Lower lobe of right lung (tissue), 2 donors: ENCODE data around the gene PHF21A. TPM values are rescaled to one million over a fixed set of nuclear protein-coding genes. Genes with fewer than 3 reads are reported as not detected.

Experiments used
- ATAC-seq, 2 donors: fragments of 200-7000 bp; cut with Tn5 transposase; one replicate each; pipeline ENCODE4 v1.9.1; 2020 to 2022; ENCODE audit warnings: mild to moderate bottlenecking in 2 of 2, moderate library complexity in 2 of 2
- DNase-seq: peaks from one replicate; pipeline ENCODE4 v3.0.0-alpha.2; 2020
- H3K27ac ChIP-seq: fragments of 200-600 bp; one replicate; pipeline ENCODE4 v1.8.0; 2022
- H3K27me3 ChIP-seq: fragments of 200-600 bp; one replicate; pipeline ENCODE4 v1.8.0; 2022; ENCODE audit warnings: low read depth
- H3K36me3 ChIP-seq: fragments of 200-600 bp; one replicate; pipeline ENCODE4 v1.8.0; 2022; ENCODE audit warnings: mild to moderate bottlenecking
- H3K4me1 ChIP-seq: fragments of 200-600 bp; one replicate; pipeline ENCODE4 v1.8.0; 2022
- H3K4me3 ChIP-seq: fragments of 200-600 bp; one replicate; pipeline ENCODE4 v1.8.0; 2022; ENCODE audit warnings: mild to moderate bottlenecking
- H3K9me3 ChIP-seq: fragments of 200-600 bp; one replicate; pipeline ENCODE4 v1.8.0; 2022
- CTCF ChIP-seq: fragments of 200-600 bp; IDR thresholded peaks from one replicate; pipeline ENCODE4 v1.8.0; 2022; ENCODE audit warnings: antibody characterized with exemption, mild to moderate bottlenecking
- intact Hi-C: fragments of 100-400 bp; cut with DNase I; formaldehyde crosslinking; loops from one replicate; pipeline ENCODE4 v1.11.0; 2022
- total RNA-seq: library from RNA; stranded (reverse); fragmentation: NEBNext Ultra II Directional; extraction: Animal tissue kit (Norgen Biotek cat#: 25700); gene quantifications from one replicate; pipeline ENCODE4 v1.2.1, GENCODE V29; 2021
- donor health status: DM: no; HTN: yes; CAD: no; lungs with severe emphysema.

The PHF21A gene
- total RNA-seq, 1 donor from 2014 or later: 48.4 TPM

- intact Hi-C loops: no loop called here
- no peaks in the 10 kb centered on the region for H3K27me3 ChIP-seq
- ATAC-seq (no peak), DNase-seq (no peak)
- H3K36me3 ChIP-seq: no peaks in the 10 kb centered on the region
- no peak for TF ChIP-seq CTCF
- peaks cover 68% of the 10 kb centered on the region for H3K4me1 ChIP-seq
- no peaks in the 10 kb centered on the region for H3K9me3 ChIP-seq
- no peak overlapping the region for H3K27ac ChIP-seq
- H3K4me3 ChIP-seq: no peak overlapping the region
Observed at GRCh38 chr11:46116007-46116711, 5.1 kb downstream of the PHF21A start.

- intact Hi-C loops: no loop called here
- H3K27me3 ChIP-seq: no peaks in the 10 kb centered on the region
- peaks cover 68% of the 10 kb centered on the region for H3K4me1 ChIP-seq
- DNase-seq (no peak), ATAC-seq (no peak)
- H3K9me3 ChIP-seq: no peaks in the 10 kb centered on the region
- H3K4me3 ChIP-seq: no peak overlapping the region
- H3K36me3 ChIP-seq: no peaks in the 10 kb centered on the region
- no peak for TF ChIP-seq CTCF
- H3K27ac ChIP-seq: peak overlapping the region; percentile 5
Observed at GRCh38 chr11:46114961-46115360, 6.3 kb downstream of the PHF21A start.

GRCh38 chr11:46114378-46114777 is 6.9 kb downstream of the PHF21A start:
- no peak overlapping the region for H3K4me3 ChIP-seq
- DNase-seq: no peak
- peaks cover 68% of the 10 kb centered on the region for H3K4me1 ChIP-seq
- peak overlapping the region; percentile 5 for H3K27ac ChIP-seq
- TF ChIP-seq CTCF: no peak
- no peaks in the 10 kb centered on the region for H3K9me3 ChIP-seq
- intact Hi-C loops: no loop called here
- H3K36me3 ChIP-seq: no peaks in the 10 kb centered on the region
- H3K27me3 ChIP-seq: no peaks in the 10 kb centered on the region
- ATAC-seq: no peak

GRCh38 chr11:46112961-46113607 is 8.2 kb downstream of the PHF21A start:
- intact Hi-C loops: no loop called here
- DNase-seq (no peak), ATAC-seq (peak; percentile 86 to 95)
- H3K9me3 ChIP-seq: no peaks in the 10 kb centered on the region
- peaks cover 56% of the 10 kb centered on the region for H3K4me1 ChIP-seq
- TF ChIP-seq CTCF: no peak
- H3K27me3 ChIP-seq: no peaks in the 10 kb centered on the region
- H3K27ac ChIP-seq: no peak overlapping the region
- no peaks in the 10 kb centered on the region for H3K36me3 ChIP-seq
- H3K4me3 ChIP-seq: no peak overlapping the region

- intact Hi-C loops: no loop called here
- Histone ChIP-seq H3K27me3 (no peaks in the 10 kb centered on the region), H3K9me3 (no peaks in the 10 kb centered on the region), H3K36me3 (no peaks in the 10 kb centered on the region), H3K4me3 (no peak overlapping the region), H3K4me1 (peaks cover 43% of the 10 kb centered on the region), H3K27ac (no peak overlapping the region)
- DNase-seq (no peak), ATAC-seq (no peak)
- TF ChIP-seq CTCF: no peak
Observed at GRCh38 chr11:46108751-46109150, 12.5 kb downstream of the PHF21A start.
